ENCODE measurements around the gene NSUN4. TPM values are rescaled to one million over a fixed set of nuclear protein-coding genes. Genes with fewer than 3 reads are reported as not detected.

The NSUN4 gene
- total and polyA plus RNA-seq, 9 of the 15 experiments (the other 6 are each of a cell fraction or from before 2014, with no cell fraction given), result 33.4 to 60.2 (median 46.3) TPM

DNA sequence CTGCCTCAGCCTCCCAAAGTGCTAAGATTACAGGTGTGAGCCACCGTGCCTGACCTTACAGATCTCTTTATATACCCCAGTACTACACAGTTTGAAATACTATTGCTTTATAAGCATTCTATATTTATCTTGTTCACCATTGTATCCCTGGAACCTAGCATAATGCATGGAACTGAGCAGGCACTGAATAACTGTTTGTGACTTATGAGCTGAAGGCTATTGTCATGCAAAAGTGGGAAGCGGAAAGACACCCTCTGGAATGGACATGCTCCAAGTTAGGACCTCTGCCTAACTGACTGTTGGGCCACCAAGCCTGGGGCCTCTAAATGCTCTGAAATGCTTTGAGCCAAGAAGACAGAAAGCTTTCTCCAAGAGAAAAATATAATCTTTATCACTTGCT, 45.3 kb upstream of the NSUN4 start:
- WGBS (ENCODE audit: insufficient coverage, low coverage, missing lambda C conversion rate), result 93% methylated on average over 2 of the region's 2 CpGs

More for the DNA sequence above, 45.3 kb upstream of the NSUN4 start:
- Histone ChIP-seq H3K9ac (ENCODE audit: insufficient read depth in 1 of 2, low read depth in 2 of 2, low read length in 2 of 2) (no peak overlapping the region), H3K9me3 (replicated peaks; ENCODE audit: control insufficient read depth, insufficient read depth, low read depth, low read length) (no peaks in the 10 kb centered on the region), H3K4me3 (no peak overlapping the region), H2AFZ (ENCODE audit: low read depth, low read length) (no peak overlapping the region), H3K9me1 (ENCODE audit: control insufficient read depth, insufficient read depth, low read length) (peaks cover 6% of the 10 kb centered on the region), H3K4me2 (ENCODE audit: insufficient read depth, low read length) (no peak overlapping the region), H3K79me2 (ENCODE audit: control insufficient read depth, insufficient read depth, low read length) (peaks cover 30% of the 10 kb centered on the region), H3K27me3 (ENCODE audit: control insufficient read depth in 2 of 2, insufficient read depth in 2 of 2, low read length in 2 of 2) (no peaks in the 10 kb centered on the region), H3K4me1 (replicated peaks in 1 of 2; ENCODE audit: control insufficient read depth in 2 of 2, insufficient read depth in 2 of 2, low read length in 2 of 2) (peaks cover 4 to 11% of the 10 kb centered on the region in 2 experiments; a peak in 3 of 5 replicates), H4K20me1 (replicated peaks; ENCODE audit: control insufficient read depth, insufficient read depth, low read length) (no peaks in the 10 kb centered on the region; the same call in 1 of the 2 replicates), H3K36me3 (ENCODE audit: control insufficient read depth, insufficient read depth, low read length) (peaks cover 62% of the 10 kb centered on the region), H3K27ac (ENCODE audit: extremely low read depth, low read depth, low read length) (no peak overlapping the region; the same call in 2 of the 3 replicates)
- no peak for DNase-seq (ENCODE audit: extremely low read depth in 1 of 4, low spot score in 3 of 4)
- ChIA-PET POLR2A (interaction anchor here (0.5 to 22.1 kb wide), 3 partner anchors 13 to 1304 kb away, joined by 3 to 410 read pairs (median 19); no protein-coding TSS in a partner anchor), CTCF (ENCODE audit: low intra/inter-chr PET ratio) (no interaction called here)
- in situ Hi-C loops (cut with MboI), result no loop called here
- TF ChIP-seq FOXM1 (IDR thresholded peaks at IDR 0.05; ENCODE audit: low read depth), result no peak
- TF ChIP-seq FOXM1 (CRISPR knock-in tag; IDR thresholded peaks at IDR 0.05; ENCODE audit: low read depth), result no peak
- no peak for TF ChIP-seq CSDE1 (IDR thresholded peaks at IDR 0.05)
- TF ChIP-seq, protein P1, sequence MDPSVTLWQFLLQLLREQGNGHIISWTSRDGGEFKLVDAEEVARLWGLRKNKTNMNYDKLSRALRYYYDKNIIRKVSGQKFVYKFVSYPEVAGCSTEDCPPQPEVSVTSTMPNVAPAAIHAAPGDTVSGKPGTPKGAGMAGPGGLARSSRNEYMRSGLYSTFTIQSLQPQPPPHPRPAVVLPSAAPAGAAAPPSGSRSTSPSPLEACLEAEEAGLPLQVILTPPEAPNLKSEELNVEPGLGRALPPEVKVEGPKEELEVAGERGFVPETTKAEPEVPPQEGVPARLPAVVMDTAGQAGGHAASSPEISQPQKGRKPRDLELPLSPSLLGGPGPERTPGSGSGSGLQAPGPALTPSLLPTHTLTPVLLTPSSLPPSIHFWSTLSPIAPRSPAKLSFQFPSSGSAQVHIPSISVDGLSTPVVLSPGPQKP (CRISPR knock-in tag; IDR thresholded peaks at IDR 0.05), result no peak
- TF ChIP-seq U2AF2 (optimal IDR thresholded peaks at IDR 0.05; ENCODE audit: low read depth, low read length), result no peak
- no peak for TF ChIP-seq ZNF184 (CRISPR knock-in tag; IDR thresholded peaks at IDR 0.05)
- no peak for TF ChIP-seq ELF2 (CRISPR knock-in tag; IDR thresholded peaks at IDR 0.05)
- no peak for TF ChIP-seq SIN3B (IDR thresholded peaks at IDR 0.05; ENCODE audit: low read depth)
- TF ChIP-seq JUNB (CRISPR knock-in tag; conservative IDR thresholded peaks at IDR 0.05), result no peak
- no peak for TF ChIP-seq NEUROD1 (IDR thresholded peaks at IDR 0.05; ENCODE audit: borderline replicate concordance, low read depth, low read length, partially characterized antibody)
- TF ChIP-seq, protein P2, sequence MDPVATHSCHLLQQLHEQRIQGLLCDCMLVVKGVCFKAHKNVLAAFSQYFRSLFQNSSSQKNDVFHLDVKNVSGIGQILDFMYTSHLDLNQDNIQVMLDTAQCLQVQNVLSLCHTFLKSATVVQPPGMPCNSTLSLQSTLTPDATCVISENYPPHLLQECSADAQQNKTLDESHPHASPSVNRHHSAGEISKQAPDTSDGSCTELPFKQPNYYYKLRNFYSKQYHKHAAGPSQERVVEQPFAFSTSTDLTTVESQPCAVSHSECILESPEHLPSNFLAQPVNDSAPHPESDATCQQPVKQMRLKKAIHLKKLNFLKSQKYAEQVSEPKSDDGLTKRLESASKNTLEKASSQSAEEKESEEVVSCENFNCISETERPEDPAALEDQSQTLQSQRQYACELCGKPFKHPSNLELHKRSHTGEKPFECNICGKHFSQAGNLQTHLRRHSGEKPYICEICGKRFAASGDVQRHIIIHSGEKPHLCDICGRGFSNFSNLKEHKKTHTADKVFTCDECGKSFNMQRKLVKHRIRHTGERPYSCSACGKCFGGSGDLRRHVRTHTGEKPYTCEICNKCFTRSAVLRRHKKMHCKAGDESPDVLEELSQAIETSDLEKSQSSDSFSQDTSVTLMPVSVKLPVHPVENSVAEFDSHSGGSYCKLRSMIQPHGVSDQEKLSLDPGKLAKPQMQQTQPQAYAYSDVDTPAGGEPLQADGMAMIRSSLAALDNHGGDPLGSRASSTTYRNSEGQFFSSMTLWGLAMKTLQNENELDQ (CRISPR knock-in tag; IDR thresholded peaks at IDR 0.05; ENCODE audit: borderline replicate concordance), result no peak
- TF ChIP-seq, protein P3, sequence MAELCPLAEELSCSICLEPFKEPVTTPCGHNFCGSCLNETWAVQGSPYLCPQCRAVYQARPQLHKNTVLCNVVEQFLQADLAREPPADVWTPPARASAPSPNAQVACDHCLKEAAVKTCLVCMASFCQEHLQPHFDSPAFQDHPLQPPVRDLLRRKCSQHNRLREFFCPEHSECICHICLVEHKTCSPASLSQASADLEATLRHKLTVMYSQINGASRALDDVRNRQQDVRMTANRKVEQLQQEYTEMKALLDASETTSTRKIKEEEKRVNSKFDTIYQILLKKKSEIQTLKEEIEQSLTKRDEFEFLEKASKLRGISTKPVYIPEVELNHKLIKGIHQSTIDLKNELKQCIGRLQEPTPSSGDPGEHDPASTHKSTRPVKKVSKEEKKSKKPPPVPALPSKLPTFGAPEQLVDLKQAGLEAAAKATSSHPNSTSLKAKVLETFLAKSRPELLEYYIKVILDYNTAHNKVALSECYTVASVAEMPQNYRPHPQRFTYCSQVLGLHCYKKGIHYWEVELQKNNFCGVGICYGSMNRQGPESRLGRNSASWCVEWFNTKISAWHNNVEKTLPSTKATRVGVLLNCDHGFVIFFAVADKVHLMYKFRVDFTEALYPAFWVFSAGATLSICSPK (IDR thresholded peaks at IDR 0.05; ENCODE audit: borderline replicate concordance), result no peak
- BruUV-seq (replicated peaks), result no TSS peak
- ATAC-seq, result no peak
- intact Hi-C loops (cut with micrococcal nuclease), result no loop called here
- FAIRE-seq, result no peak
